ENCODE data around the gene ANK3.

Gene ANK3

GRCh38 chr10:60363187-60363586, 26.5 kb downstream of the ANK3 start:
- DNase-seq (ENCODE audit: low read depth): no peak
- no peak overlapping the region for H3K4me3 ChIP-seq (ENCODE audit: low read length)
- TF ChIP-seq CTCF (conservative IDR thresholded peaks at IDR 0.05; ENCODE audit: low read length): no peak

- no peak overlapping the region for H3K4me3 ChIP-seq (ENCODE audit: low read length)
These were observed 27.2 kb downstream of the ANK3 start for GRCh38 chr10:60362461-60362860.

DNA sequence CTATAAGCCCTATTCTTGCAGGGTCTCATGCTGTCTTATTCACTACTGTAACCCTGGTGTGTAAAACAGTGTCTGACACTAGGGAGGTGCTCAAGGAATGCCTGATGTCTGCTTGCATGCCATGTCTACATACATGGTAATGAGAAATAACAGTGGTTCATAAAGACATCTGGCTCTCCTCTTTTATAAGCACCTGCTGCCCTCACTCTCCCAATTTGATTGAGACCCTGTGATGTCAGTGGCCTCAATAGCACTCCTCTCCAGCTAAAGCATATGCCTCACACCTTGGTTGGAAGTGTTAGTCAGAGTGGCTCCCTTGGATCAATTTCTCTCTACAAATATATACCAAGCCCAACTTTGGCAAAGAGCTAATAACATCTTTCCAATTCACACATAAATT, 30.6 kb downstream of the ANK3 start:
- no peak overlapping the region for H3K4me3 ChIP-seq (ENCODE audit: low read length)
- no peak for TF ChIP-seq CTCF (conservative IDR thresholded peaks at IDR 0.05; ENCODE audit: low read length)
- no peak for DNase-seq (ENCODE audit: low read depth)

More at GRCh38 chr10:60362461-60362860, 27.2 kb downstream of the ANK3 start:
- no peak for DNase-seq (ENCODE audit: low read depth)
- TF ChIP-seq CTCF (conservative IDR thresholded peaks at IDR 0.05; ENCODE audit: low read length): no peak

DNA sequence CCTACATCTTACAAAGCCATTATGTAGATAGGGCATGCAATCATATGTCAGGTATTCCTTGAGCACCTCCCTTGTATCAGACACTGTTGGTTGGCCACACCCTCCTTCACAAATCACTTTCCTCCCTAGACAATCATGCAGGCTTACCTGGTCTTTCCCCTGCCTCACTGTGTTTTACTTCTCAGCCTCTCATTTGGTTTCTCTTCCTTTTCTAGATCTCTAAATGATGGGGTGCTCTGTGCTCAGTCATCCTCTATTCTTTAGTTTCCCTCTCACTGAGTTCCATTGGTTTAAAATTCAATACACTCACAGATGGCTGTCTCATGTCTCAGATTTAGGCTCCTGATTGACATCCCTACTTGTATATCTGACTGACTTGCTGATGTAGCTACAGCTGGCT, 31.4 kb downstream of the ANK3 start:
- no peak for DNase-seq (ENCODE audit: low read depth)
- no peak for TF ChIP-seq CTCF (conservative IDR thresholded peaks at IDR 0.05; ENCODE audit: low read length)
- no peak overlapping the region for H3K4me3 ChIP-seq (ENCODE audit: low read length)

DNA sequence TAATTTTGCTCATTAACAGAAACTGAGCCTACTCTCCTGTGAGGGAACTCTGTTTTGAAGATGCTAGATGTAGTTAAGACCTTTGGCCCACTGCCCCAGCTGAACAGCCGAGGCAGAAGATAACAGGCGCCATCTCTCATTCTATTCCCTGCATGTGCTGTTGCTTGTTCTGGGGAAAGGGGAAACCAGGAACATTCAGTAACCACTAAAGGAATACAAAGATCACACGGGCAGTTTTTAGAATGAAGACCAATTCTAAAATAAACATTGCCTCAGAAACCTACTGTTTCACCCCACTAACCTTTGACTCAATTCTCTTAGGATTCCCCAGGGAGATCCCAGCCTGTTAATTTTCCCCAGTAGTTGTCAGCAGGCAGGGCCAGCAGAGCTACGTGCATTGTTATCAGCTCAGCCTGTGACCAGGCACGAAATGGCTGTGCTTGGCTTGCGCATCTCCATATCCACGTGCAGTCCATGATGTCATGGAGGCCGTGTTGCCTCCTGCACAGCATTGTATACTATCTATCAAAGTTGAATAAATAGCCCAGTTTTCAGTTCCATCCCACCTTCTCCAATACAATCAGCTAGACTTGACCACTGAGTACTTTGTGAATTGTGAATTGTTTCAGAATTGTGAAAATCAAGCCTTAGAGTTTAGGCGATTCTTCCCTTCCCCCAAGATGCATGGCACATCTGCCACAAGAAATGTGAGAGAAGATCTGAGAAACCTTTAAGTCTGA, 36.0 kb downstream of the ANK3 start:
- no peak overlapping the region for H3K4me3 ChIP-seq (ENCODE audit: low read length)
- no peak for DNase-seq (ENCODE audit: low read depth)
- no peak for TF ChIP-seq CTCF (conservative IDR thresholded peaks at IDR 0.05; ENCODE audit: low read length)

DNA sequence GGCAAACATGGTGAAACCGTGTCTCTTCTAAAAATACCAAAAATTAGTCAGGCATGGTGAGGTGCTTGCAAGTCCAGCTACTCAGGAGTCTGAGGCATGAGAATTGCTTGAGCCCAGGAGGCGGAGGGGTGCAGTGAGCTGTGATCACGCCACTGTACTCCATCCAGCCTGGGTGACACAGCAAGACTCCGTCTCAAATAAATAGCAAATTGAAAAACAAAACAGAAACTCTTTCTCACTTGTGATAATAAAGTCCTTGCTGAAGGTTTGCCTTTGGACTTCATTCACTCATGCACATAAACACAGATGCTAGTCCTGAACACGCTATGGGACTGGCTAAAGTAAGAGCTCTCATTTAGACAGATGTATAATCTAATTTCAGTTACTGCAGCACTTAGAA, 37.6 kb downstream of the ANK3 start:
- no peak for TF ChIP-seq CTCF (conservative IDR thresholded peaks at IDR 0.05; ENCODE audit: low read length)
- no peak for DNase-seq (ENCODE audit: low read depth)
- no peak overlapping the region for H3K4me3 ChIP-seq (ENCODE audit: low read length)

DNA sequence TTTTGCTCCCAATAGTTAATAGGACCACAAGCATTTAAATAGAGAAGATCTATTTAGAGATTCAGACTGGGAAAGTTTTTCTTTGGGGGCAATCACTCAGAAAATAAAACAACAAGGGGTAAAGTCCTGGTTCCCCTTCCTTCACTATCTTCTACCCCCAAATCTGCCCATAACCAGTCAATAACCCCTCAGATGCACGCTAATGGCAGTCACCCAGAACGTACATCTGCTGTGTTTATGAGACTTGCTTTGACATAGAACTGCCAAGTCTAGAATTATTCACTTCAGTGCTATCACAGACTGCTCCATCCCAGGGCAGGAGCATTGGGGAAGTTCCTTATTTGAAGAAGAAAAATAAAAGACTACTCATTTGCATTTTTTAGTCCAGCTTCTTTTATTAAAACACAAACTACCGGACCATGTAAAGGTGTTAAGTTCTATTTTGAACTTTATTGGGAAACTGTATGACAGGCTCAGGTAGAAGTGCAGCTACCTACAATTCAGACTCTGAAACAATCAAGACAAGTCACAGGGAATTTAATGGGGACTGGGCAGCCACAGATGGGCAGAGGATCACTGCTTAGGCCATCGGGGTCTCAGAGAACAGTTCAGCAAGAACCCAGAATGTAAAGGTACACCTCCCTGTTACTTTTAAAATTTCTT, 38.4 kb downstream of the ANK3 start:
- no peak for TF ChIP-seq CTCF (conservative IDR thresholded peaks at IDR 0.05; ENCODE audit: low read length)
- H3K4me3 ChIP-seq (ENCODE audit: low read length): no peak overlapping the region
- no peak for DNase-seq (ENCODE audit: low read depth)
